Cardiac muscle cell (in vitro differentiated cells and primary cell): ENCODE results near the gene APEX1. TPM values are rescaled to one million over a fixed set of nuclear protein-coding genes. Genes with fewer than 3 reads are reported as not detected.
A peak's percentile ranks its signal among the peaks of the same experiment; 100 is the strongest.

ENCODE experiments used
- DNase-seq, 2 donors: peaks; one replicate each; pipeline versions ENCODE4 v3.0.0 to v3.0.0-alpha.2; 2010 to 2017; ENCODE audit warnings: low read depth in 1 of 2, low spot score in 1 of 2
- H3K27ac ChIP-seq: fragments of 200-600 bp; sonication (generic); 2 replicates; pipeline ENCODE4 v1.5.1; 2016
- H3K27me3 ChIP-seq: fragments of 200-600 bp; sonication (generic); 2 replicates; pipeline ENCODE4 v1.6.0; 2016; ENCODE audit warnings: control low read depth
- H3K36me3 ChIP-seq: fragments of 200-600 bp; sonication (generic); 2 replicates; pipeline ENCODE4 v1.5.1; 2016; ENCODE audit warnings: control low read depth
- H3K4me1 ChIP-seq: fragments of 200-600 bp; sonication (generic); 2 replicates; pipeline ENCODE4 v1.8.1; 2017; ENCODE audit warnings: low read depth, mild to moderate bottlenecking, mixed run types
- H3K4me3 ChIP-seq: fragments of 200-600 bp; sonication (generic); 2 replicates; pipeline ENCODE4 v1.5.1; 2016; ENCODE audit warnings: mild to moderate bottlenecking
- H3K9me3 ChIP-seq: fragments of 200-600 bp; sonication (generic); 2 replicates; pipeline ENCODE4 v1.5.1; 2017; ENCODE audit warnings: low read depth, mild to moderate bottlenecking, control low read depth
- CTCF ChIP-seq: IDR thresholded peaks from 2 replicates; pipeline ENCODE4 v1.5.1; 2012; ENCODE audit warnings: low read depth, mild to moderate bottlenecking, low read length
- polyA plus RNA-seq: library from polyadenylated mRNA; unstranded; fragments of >200 nt; fragmentation: Nextera tagmentation; extraction: Ambion mirVana; gene quantifications from 2 replicates; pipeline ENCODE4 v1.2.1, GENCODE V29; 2016
- total RNA-seq: library from RNA; depleted of rRNA; stranded (reverse); fragments of >200 nt; gene quantifications from 2 replicates; pipeline ENCODE4 v1.2.3, GENCODE V29; 2016

Gene APEX1
- total and polyA plus RNA-seq, 2 experiments from 2014 or later: 185 to 358 TPM

GRCh38 chr14:20415782-20416206, 39.2 kb upstream of the APEX1 start:
- Histone ChIP-seq H3K4me1 (no peaks in the 10 kb centered on the region), H3K27me3 (no peaks in the 10 kb centered on the region), H3K36me3 (no peaks in the 10 kb centered on the region), H3K27ac (no peak overlapping the region), H3K9me3 (no peaks in the 10 kb centered on the region), H3K4me3 (no peak overlapping the region)
- peak; percentile 53 to 73 for DNase-seq
- TF ChIP-seq CTCF: peak; percentile 71

- TF ChIP-seq CTCF: no peak
- Histone ChIP-seq H3K27me3 (no peaks in the 10 kb centered on the region), H3K4me3 (no peak overlapping the region), H3K36me3 (no peaks in the 10 kb centered on the region), H3K9me3 (no peaks in the 10 kb centered on the region), H3K27ac (no peak overlapping the region), H3K4me1 (no peaks in the 10 kb centered on the region)
- no peak for DNase-seq
Observed at GRCh38 chr14:20416223-20416622, 38.8 kb upstream of the APEX1 start.

- Histone ChIP-seq H3K27ac (no peak overlapping the region), H3K9me3 (no peaks in the 10 kb centered on the region), H3K36me3 (no peaks in the 10 kb centered on the region), H3K4me1 (no peaks in the 10 kb centered on the region), H3K4me3 (no peak overlapping the region), H3K27me3 (no peaks in the 10 kb centered on the region)
- TF ChIP-seq CTCF: no peak
- DNase-seq: no peak
Observed at GRCh38 chr14:20417250-20418186, 37.5 kb upstream of the APEX1 start.

GRCh38 chr14:20418501-20418909, 36.5 kb upstream of the APEX1 start:
- no peak overlapping the region for H3K27ac ChIP-seq
- H3K27me3 ChIP-seq: no peaks in the 10 kb centered on the region
- no peak for TF ChIP-seq CTCF
- H3K9me3 ChIP-seq: no peaks in the 10 kb centered on the region
- no peaks in the 10 kb centered on the region for H3K4me1 ChIP-seq
- no peaks in the 10 kb centered on the region for H3K36me3 ChIP-seq
- no peak overlapping the region for H3K4me3 ChIP-seq
- DNase-seq: no peak

- Histone ChIP-seq H3K9me3 (no peaks in the 10 kb centered on the region), H3K27ac (no peak overlapping the region), H3K36me3 (no peaks in the 10 kb centered on the region)
Observed at GRCh38 chr14:20419419-20419818, 35.6 kb upstream of the APEX1 start.

More at GRCh38 chr14:20419419-20419818, 35.6 kb upstream of the APEX1 start:
- no peaks in the 10 kb centered on the region for H3K27me3 ChIP-seq
- H3K4me1 ChIP-seq: no peaks in the 10 kb centered on the region
- TF ChIP-seq CTCF: no peak
- H3K4me3 ChIP-seq: no peak overlapping the region
- no peak for DNase-seq
